Measurements from ENCODE around the gene TNFRSF1B.

Gene TNFRSF1B

GRCh38 chr1:12135612-12136011, 31.2 kb upstream of the TNFRSF1B start:
- Mint-ChIP-seq H3K27me3 (no peaks in the 10 kb centered on the region), H3K9me3 (no peaks in the 10 kb centered on the region), H3K27ac (peak overlapping the region in 1 of 2 donors; percentile 73), H3K4me3 (no peak overlapping the region), H3K4me1 (ENCODE audit: low read depth in 2 of 2) (peaks cover 4 to 24% of the 10 kb centered on the region in 2 donors), H3K36me3 (ENCODE audit: insufficient read depth) (peaks cover 6% of the 10 kb centered on the region)
- no peak for ATAC-seq (replicated peaks)
- DNase-seq = no peak

GRCh38 chr1:12136916-12137610, 29.7 kb upstream of the TNFRSF1B start:
- no peak overlapping the region for H3K27ac Mint-ChIP-seq
- no peaks in the 10 kb centered on the region for H3K9me3 Mint-ChIP-seq
- DNase-seq (no peak), ATAC-seq (replicated peaks) (no peak)
- no peak overlapping the region for H3K4me3 Mint-ChIP-seq
- no peaks in the 10 kb centered on the region for H3K27me3 Mint-ChIP-seq
- peaks cover 6% of the 10 kb centered on the region for H3K36me3 Mint-ChIP-seq (ENCODE audit: insufficient read depth)
- H3K4me1 Mint-ChIP-seq (ENCODE audit: low read depth in 2 of 2) = peaks cover 4 to 22% of the 10 kb centered on the region in 2 donors

- H3K4me1 Mint-ChIP-seq (ENCODE audit: low read depth in 2 of 2) = peaks cover 5 to 19% of the 10 kb centered on the region in 2 donors
- H3K27me3 Mint-ChIP-seq = no peaks in the 10 kb centered on the region
These were observed 28.3 kb upstream of the TNFRSF1B start for GRCh38 chr1:12138196-12139168.

GRCh38 chr1:12140016-12140415, 26.8 kb upstream of the TNFRSF1B start:
- DNase-seq = no peak
- H3K4me3 Mint-ChIP-seq = no peak overlapping the region
- peaks cover 11 to 16% of the 10 kb centered on the region in 2 donors for H3K4me1 Mint-ChIP-seq (ENCODE audit: low read depth in 2 of 2)
- ATAC-seq (replicated peaks) = no peak
- no peaks in the 10 kb centered on the region for H3K9me3 Mint-ChIP-seq
- no peak overlapping the region for H3K27ac Mint-ChIP-seq
- H3K27me3 Mint-ChIP-seq = no peaks in the 10 kb centered on the region
- H3K36me3 Mint-ChIP-seq (ENCODE audit: insufficient read depth) = no peaks in the 10 kb centered on the region

More at GRCh38 chr1:12138196-12139168, 28.3 kb upstream of the TNFRSF1B start:
- Mint-ChIP-seq H3K36me3 (ENCODE audit: insufficient read depth) (no peaks in the 10 kb centered on the region), H3K9me3 (no peaks in the 10 kb centered on the region), H3K4me3 (no peak overlapping the region), H3K27ac (no peak overlapping the region)
- no peak for ATAC-seq (replicated peaks)
- DNase-seq = no peak

- Mint-ChIP-seq H3K4me1 (ENCODE audit: low read depth in 2 of 2) (peaks cover 11 to 22% of the 10 kb centered on the region in 2 donors), H3K4me3 (no peak overlapping the region), H3K27ac (no peak overlapping the region), H3K27me3 (no peaks in the 10 kb centered on the region), H3K36me3 (ENCODE audit: insufficient read depth) (no peaks in the 10 kb centered on the region), H3K9me3 (no peaks in the 10 kb centered on the region)
- DNase-seq (no peak), ATAC-seq (replicated peaks) (no peak)
These were observed 26.2 kb upstream of the TNFRSF1B start for GRCh38 chr1:12140515-12141162.

- ATAC-seq (replicated peaks) (no peak), DNase-seq (no peak)
- Mint-ChIP-seq H3K27me3 (no peaks in the 10 kb centered on the region), H3K4me3 (no peak overlapping the region), H3K9me3 (no peaks in the 10 kb centered on the region), H3K4me1 (ENCODE audit: low read depth in 2 of 2) (peaks cover 9 to 24% of the 10 kb centered on the region in 2 donors), H3K36me3 (ENCODE audit: insufficient read depth) (no peaks in the 10 kb centered on the region), H3K27ac (no peak overlapping the region)
These were observed 25.5 kb upstream of the TNFRSF1B start for GRCh38 chr1:12141163-12141850.

- Mint-ChIP-seq H3K27ac (no peak overlapping the region), H3K4me1 (ENCODE audit: low read depth in 2 of 2) (peaks cover 19 to 34% of the 10 kb centered on the region in 2 donors), H3K27me3 (no peaks in the 10 kb centered on the region), H3K9me3 (no peaks in the 10 kb centered on the region), H3K4me3 (no peak overlapping the region), H3K36me3 (ENCODE audit: insufficient read depth) (no peaks in the 10 kb centered on the region)
- no peak for ATAC-seq (replicated peaks)
- no peak for DNase-seq
These were observed 24.5 kb upstream of the TNFRSF1B start for GRCh38 chr1:12142141-12142823.

- H3K36me3 Mint-ChIP-seq (ENCODE audit: insufficient read depth) = no peaks in the 10 kb centered on the region
- H3K27me3 Mint-ChIP-seq = no peaks in the 10 kb centered on the region
- no peak for DNase-seq
- H3K4me1 Mint-ChIP-seq (ENCODE audit: low read depth in 2 of 2) = peaks cover 19 to 34% of the 10 kb centered on the region in 2 donors
- H3K4me3 Mint-ChIP-seq = peak overlapping the region in 1 of 2 donors; percentile 58
- ATAC-seq (replicated peaks) = no peak
- no peaks in the 10 kb centered on the region for H3K9me3 Mint-ChIP-seq
- H3K27ac Mint-ChIP-seq = peak overlapping the region; percentile 64 to 83
These were observed 23.7 kb upstream of the TNFRSF1B start for GRCh38 chr1:12142891-12143630.

GRCh38 chr1:12143631-12144155, 23.1 kb upstream of the TNFRSF1B start:
- Mint-ChIP-seq H3K36me3 (ENCODE audit: insufficient read depth) (no peaks in the 10 kb centered on the region), H3K27ac (peak overlapping the region; percentile 64 to 83), H3K4me1 (ENCODE audit: low read depth in 2 of 2) (peaks cover 22 to 37% of the 10 kb centered on the region in 2 donors), H3K4me3 (peak overlapping the region; percentile 35 to 58), H3K9me3 (no peaks in the 10 kb centered on the region), H3K27me3 (no peaks in the 10 kb centered on the region)
- DNase-seq (no peak), ATAC-seq (replicated peaks) (peak; percentile 47)

- H3K9me3 Mint-ChIP-seq = no peaks in the 10 kb centered on the region
- peak overlapping the region in 1 of 2 donors; percentile 58 for H3K4me3 Mint-ChIP-seq
- DNase-seq = no peak
- ATAC-seq (replicated peaks) = no peak
- peaks cover 27 to 42% of the 10 kb centered on the region in 2 donors for H3K4me1 Mint-ChIP-seq (ENCODE audit: low read depth in 2 of 2)
- H3K27ac Mint-ChIP-seq = peak overlapping the region in 1 of 2 donors; percentile 83
- H3K36me3 Mint-ChIP-seq (ENCODE audit: insufficient read depth) = no peaks in the 10 kb centered on the region
- H3K27me3 Mint-ChIP-seq = no peaks in the 10 kb centered on the region
These were observed 22.6 kb upstream of the TNFRSF1B start for GRCh38 chr1:12144236-12144635.

- ATAC-seq (replicated peaks) (no peak), DNase-seq (no peak)
- Mint-ChIP-seq H3K4me1 (ENCODE audit: low read depth in 2 of 2) (peaks cover 35 to 45% of the 10 kb centered on the region in 2 donors), H3K27ac (peak overlapping the region in 1 of 2 donors; percentile 46), H3K4me3 (no peak overlapping the region), H3K9me3 (peaks cover 0 to 6% of the 10 kb centered on the region in 2 donors), H3K36me3 (ENCODE audit: insufficient read depth) (no peaks in the 10 kb centered on the region), H3K27me3 (no peaks in the 10 kb centered on the region)
These were observed 21.8 kb upstream of the TNFRSF1B start for GRCh38 chr1:12144969-12145368.
